ENCODE data around the gene EID1.

DNA sequence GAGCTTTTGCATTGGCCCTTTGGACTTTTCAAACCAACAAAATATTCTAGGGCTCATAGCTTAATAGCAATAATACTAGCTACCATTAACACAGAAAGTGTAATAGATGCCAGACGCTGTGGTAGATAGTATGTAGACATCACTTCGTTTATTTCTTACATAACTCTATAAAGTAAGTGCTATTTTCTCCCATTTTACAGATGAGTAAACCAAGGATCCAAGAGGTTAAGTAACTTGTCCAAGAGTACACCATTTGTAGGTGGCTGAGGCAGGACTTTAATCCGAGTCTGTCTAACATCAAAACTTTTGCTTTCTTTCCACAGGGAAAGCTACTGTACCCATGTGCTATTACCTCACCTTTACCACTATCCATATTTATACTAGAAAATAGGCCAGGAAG is 12.0 kb downstream of the EID1 start:
- TF ChIP-seq, protein P1, sequence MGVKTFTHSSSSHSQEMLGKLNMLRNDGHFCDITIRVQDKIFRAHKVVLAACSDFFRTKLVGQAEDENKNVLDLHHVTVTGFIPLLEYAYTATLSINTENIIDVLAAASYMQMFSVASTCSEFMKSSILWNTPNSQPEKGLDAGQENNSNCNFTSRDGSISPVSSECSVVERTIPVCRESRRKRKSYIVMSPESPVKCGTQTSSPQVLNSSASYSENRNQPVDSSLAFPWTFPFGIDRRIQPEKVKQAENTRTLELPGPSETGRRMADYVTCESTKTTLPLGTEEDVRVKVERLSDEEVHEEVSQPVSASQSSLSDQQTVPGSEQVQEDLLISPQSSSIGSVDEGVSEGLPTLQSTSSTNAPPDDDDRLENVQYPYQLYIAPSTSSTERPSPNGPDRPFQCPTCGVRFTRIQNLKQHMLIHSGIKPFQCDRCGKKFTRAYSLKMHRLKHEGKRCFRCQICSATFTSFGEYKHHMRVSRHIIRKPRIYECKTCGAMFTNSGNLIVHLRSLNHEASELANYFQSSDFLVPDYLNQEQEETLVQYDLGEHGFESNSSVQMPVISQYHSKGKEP (tag by site-specific recombination; IDR thresholded peaks at IDR 0.05) = no peak
- TF ChIP-seq SETDB1 (IDR thresholded peaks at IDR 0.05; ENCODE audit: insufficient read length, low read length) = no peak
- TF ChIP-seq ZNF768 (tag by site-specific recombination; IDR thresholded peaks at IDR 0.05) = no peak
